HepG2 (cell line): Measurements from ENCODE around the gene MSMB. TPM values are rescaled to one million over a fixed set of nuclear protein-coding genes. Genes with fewer than 3 reads are reported as not detected.
A peak's percentile ranks its signal among the peaks of the same experiment; 100 is the strongest.

Experiments used
- ATAC-seq: fragments of 200-7000 bp; cut with Tn5 transposase; 3 replicates; pipeline ENCODE4 v1.9.1; 2020; ENCODE audit warnings: mild to moderate bottlenecking, moderate library complexity
- BruUV-seq: library from RNA; stranded (reverse); fragments of 400-500 nt; replicated peaks from 2 replicates; lab custom pipeline; 2021; lab: Mats Ljungman, UMichigan
- CTCF ChIA-PET: fragments of 300-600 bp; formaldehyde crosslinking; extraction: SDS; loops from one replicate; lab custom pipeline; 2021; ENCODE audit warnings: low total read pairs, inconsistent platforms, low intra/inter-chr PET ratio; lab: Yijun Ruan, JAX
- POLR2A ChIA-PET: fragments of 350-600 bp; sonication (Branson Sonifier 250); formaldehyde crosslinking; loops from one replicate; lab custom pipeline; 2020; ENCODE audit warnings: antibody characterized with exemption, inconsistent platforms; lab: Yijun Ruan, JAX
- DNase-seq: peaks from one replicate; pipeline ENCODE4 v3.0.0-alpha.2; 2015; ENCODE audit warnings: low spot score
- FAIRE-seq: peaks from 3 replicates; lab custom pipeline; 2011; peaks lifted over from hg19 to GRCh38; lab: Jason Lieb, UNC
- H2AFZ ChIP-seq: one replicate; pipeline ENCODE4 v1.6.1; 2011; ENCODE audit warnings: low read length, inconsistent platforms
- H3K27ac ChIP-seq: fragments of 300-600 bp; 3 replicates; pipeline ENCODE4 v1.8.0; 2011; ENCODE audit warnings: mixed run types, mild to moderate bottlenecking, mixed read lengths, low read length, inconsistent platforms; ENCODE audit not compliant: insufficient read depth; ENCODE audit errors: extremely low read length
- H3K27me3 ChIP-seq, 2 experiments: fragments of 200-600 bp in 1 of 2; 2 replicates in 1 of 2; 3 replicates in 1 of 2; pipeline versions ENCODE4 v1.6.0 to v1.8.0; 2011; ENCODE audit warnings: low read length in 2 of 2, mild to moderate bottlenecking in 2 of 2, moderate library complexity in 2 of 2, inconsistent platforms in 1 of 2; ENCODE audit not compliant: insufficient read depth in 2 of 2, control insufficient read depth in 1 of 2
- H3K36me3 ChIP-seq, 2 experiments: fragments of 200-600 bp in 1 of 2; replicated peaks in 1 of 2; 2 replicates in 1 of 2; 3 replicates in 1 of 2; pipeline versions ENCODE4 v1.5.1 to v1.8.0; 2011; ENCODE audit warnings: low read length in 2 of 2, inconsistent platforms in 1 of 2; ENCODE audit not compliant: insufficient read depth in 2 of 2, control insufficient read depth in 1 of 2
- H3K4me1 ChIP-seq: 2 replicates; pipeline ENCODE4 v1.5.1; 2012; ENCODE audit warnings: low read length, inconsistent platforms; ENCODE audit not compliant: insufficient read depth
- H3K4me2 ChIP-seq: 2 replicates; pipeline ENCODE4 v1.6.0; 2011; ENCODE audit warnings: low read depth, low read length, inconsistent platforms
- H3K4me3 ChIP-seq, 3 experiments: fragments of 200-600 bp in 1 of 3; sonication (generic), shearing (Covaris generic) in 1 of 3; replicated peaks in 1 of 3; 2 replicates each; pipeline ENCODE4 v1.5.1; 2011 to 2016; ENCODE audit warnings: low read length in 3 of 3, inconsistent platforms in 2 of 3, low read depth in 2 of 3, mild to moderate bottlenecking in 2 of 3, control low read depth in 1 of 3, mixed read lengths in 1 of 3; ENCODE audit not compliant: insufficient read depth in 1 of 3
- H3K79me2 ChIP-seq: one replicate; pipeline ENCODE4 v1.6.1; 2011; ENCODE audit warnings: low read length, inconsistent platforms; ENCODE audit not compliant: insufficient read depth
- H3K9ac ChIP-seq: 2 replicates; pipeline ENCODE4 v1.6.0; 2011; ENCODE audit warnings: mild to moderate bottlenecking, low read depth, low read length, inconsistent platforms; ENCODE audit not compliant: insufficient read depth
- H3K9me3 ChIP-seq: 2 replicates; pipeline ENCODE4 v1.5.1; 2012; ENCODE audit warnings: mild to moderate bottlenecking, low read length
- H4K20me1 ChIP-seq: 2 replicates; pipeline ENCODE4 v1.6.0; 2011; ENCODE audit warnings: inconsistent platforms, mild to moderate bottlenecking, low read length, moderate library complexity; ENCODE audit not compliant: insufficient read depth
- NRL ChIP-seq: sonication (generic); formaldehyde crosslinking; IDR thresholded peaks from 2 replicates; pipeline ENCODE4 v1.5.0; 2020; ENCODE audit warnings: missing genetic modification reagents, mild to moderate bottlenecking, moderate library complexity, borderline replicate concordance
- RORA ChIP-seq: sonication (generic); formaldehyde crosslinking; IDR thresholded peaks from 2 replicates; pipeline ENCODE4 v1.5.0; 2020; ENCODE audit warnings: mild to moderate bottlenecking, missing genetic modification reagents, moderate library complexity
- SRSF4 ChIP-seq: fragments of 200-400 bp; formaldehyde crosslinking; IDR thresholded peaks from one replicate; pipeline ENCODE4 v1.6.1; 2018; ENCODE audit warnings: mild to moderate bottlenecking, low read depth, low read length, moderate library complexity; ENCODE audit not compliant: poor library complexity, severe bottlenecking
- ZNF124 ChIP-seq: sonication (generic); formaldehyde crosslinking; IDR thresholded peaks from 2 replicates; pipeline ENCODE4 v1.4.0; 2020; ENCODE audit warnings: missing genetic modification reagents
- ZNF496 ChIP-seq: sonication (generic); formaldehyde crosslinking; IDR thresholded peaks from 2 replicates; pipeline ENCODE4 v1.8.1; 2023; ENCODE audit warnings: mild to moderate bottlenecking, moderate library complexity, missing genetic modification reagents; ENCODE audit not compliant: insufficient replicate concordance
- ZSCAN22 ChIP-seq: sonication (generic); formaldehyde crosslinking; IDR thresholded peaks from 2 replicates; pipeline ENCODE4 v1.4.0; 2020; ENCODE audit warnings: mild to moderate bottlenecking, missing genetic modification reagents
- ZSCAN25 ChIP-seq: sonication (generic); formaldehyde crosslinking; IDR thresholded peaks from 2 replicates; pipeline ENCODE4 v1.8.0; 2022; ENCODE audit warnings: mild to moderate bottlenecking, missing genetic modification reagents
- WGBS: methylation state at CpG from one replicate; pipeline ENCODE4 v1.1.6; 2017; ENCODE audit warnings: low lambda C conversion rate; 5-methylcytosine and 5-hydroxymethylcytosine counted together
- in situ Hi-C: cut with HindIII; loops from 2 replicates; pipeline ENCODE4 v1.10.0; 2017; ENCODE audit warnings: low pct_unique_long_range_greater_than_20kb; ENCODE audit not compliant: extremely low pct_ligation_motif_present
- intact Hi-C: fragments of 100-400 bp; cut with micrococcal nuclease; formaldehyde crosslinking; loops from one replicate; pipeline ENCODE4 v1.10.0; 2022; ENCODE audit not compliant: unreplicated experiment
- polyA plus RNA-seq, 8 experiments: library from polyadenylated mRNA; depleted of rRNA in 3 of 8; stranded (reverse) in 7 of 8; unstranded in 1 of 8; fragments of >200 nt; fragmentation: Illumina TruSeq in 4 of 8; extraction: Trizol in 4 of 8; gene quantifications; 2 replicates each; pipeline versions ENCODE4 v1.2.1 to v1.2.3, GENCODE V29; 2011 to 2016; ENCODE audit warnings: low read depth in 4 of 8, missing spikeins in 1 of 8, mixed read lengths in 1 of 8; ENCODE audit not compliant: insufficient read depth in 1 of 8
- total RNA-seq, 5 experiments: library from RNA; depleted of rRNA; stranded (reverse); fragments of >200 nt; fragmentation: Illumina TruSeq; extraction: Trizol; gene quantifications; 2 replicates each; pipeline ENCODE4 v1.2.3, GENCODE V29; 2016; ENCODE audit warnings: low read depth in 1 of 5
- TF ChIP-seq, protein P1 (sequence below): sonication (generic); IDR thresholded peaks from 2 replicates; pipeline ENCODE4 v1.6.1; 2016; ENCODE audit warnings: low read depth, borderline replicate concordance
- TF ChIP-seq, protein P2 (sequence below): sonication (generic); formaldehyde crosslinking; IDR thresholded peaks from 2 replicates; pipeline ENCODE4 v1.4.0; 2020; ENCODE audit warnings: missing genetic modification reagents
- TF ChIP-seq, protein P3 (sequence below): sonication (generic); formaldehyde crosslinking; IDR thresholded peaks from 2 replicates; pipeline ENCODE4 v1.4.0; 2020; ENCODE audit warnings: low read depth, missing genetic modification reagents
- TF ChIP-seq, protein P4 (sequence below): sonication (generic); formaldehyde crosslinking; IDR thresholded peaks from 2 replicates; pipeline ENCODE4 v1.4.0; 2020; ENCODE audit warnings: missing genetic modification reagents
- TF ChIP-seq, protein P5 (sequence below): sonication (generic); formaldehyde crosslinking; IDR thresholded peaks from 2 replicates; pipeline ENCODE4 v1.5.0; 2020; ENCODE audit warnings: missing genetic modification reagents

Gene MSMB
- total and polyA plus RNA-seq, 2 of the 13 experiments (the other 11 are each of a cell fraction or from before 2014, with no cell fraction given) = 0.84 TPM; not detected in 1

DNA sequence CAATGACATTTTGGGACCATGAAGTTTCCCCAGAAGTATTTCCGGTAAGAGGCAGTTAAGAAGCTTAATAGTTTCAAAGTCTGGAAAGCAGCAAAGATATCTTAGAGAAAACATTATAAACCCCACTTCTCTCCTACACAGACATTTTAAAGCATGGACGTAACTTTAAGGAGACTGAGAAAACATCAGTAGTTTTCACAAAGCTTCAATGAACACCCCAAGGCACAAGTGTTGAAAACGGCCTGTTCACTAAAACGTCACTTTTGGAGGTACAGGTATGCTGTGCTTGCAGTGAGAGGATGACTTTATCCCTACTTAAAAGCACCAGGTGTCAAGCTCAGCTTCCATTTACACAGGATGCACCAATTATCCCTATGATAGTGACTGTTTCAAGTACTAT, 40.7 kb downstream of the MSMB start (continued):
- TF ChIP-seq, protein P1, sequence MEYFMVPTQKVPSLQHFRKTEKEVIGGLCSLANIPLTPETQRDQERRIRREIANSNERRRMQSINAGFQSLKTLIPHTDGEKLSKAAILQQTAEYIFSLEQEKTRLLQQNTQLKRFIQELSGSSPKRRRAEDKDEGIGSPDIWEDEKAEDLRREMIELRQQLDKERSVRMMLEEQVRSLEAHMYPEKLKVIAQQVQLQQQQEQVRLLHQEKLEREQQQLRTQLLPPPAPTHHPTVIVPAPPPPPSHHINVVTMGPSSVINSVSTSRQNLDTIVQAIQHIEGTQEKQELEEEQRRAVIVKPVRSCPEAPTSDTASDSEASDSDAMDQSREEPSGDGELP = no peak
- TF ChIP-seq, protein P2, sequence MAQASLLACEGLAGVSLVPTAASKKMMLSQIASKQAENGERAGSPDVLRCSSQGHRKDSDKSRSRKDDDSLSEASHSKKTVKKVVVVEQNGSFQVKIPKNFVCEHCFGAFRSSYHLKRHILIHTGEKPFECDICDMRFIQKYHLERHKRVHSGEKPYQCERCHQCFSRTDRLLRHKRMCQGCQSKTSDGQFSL (CRISPR knock-in tag) = no peak

DNA sequence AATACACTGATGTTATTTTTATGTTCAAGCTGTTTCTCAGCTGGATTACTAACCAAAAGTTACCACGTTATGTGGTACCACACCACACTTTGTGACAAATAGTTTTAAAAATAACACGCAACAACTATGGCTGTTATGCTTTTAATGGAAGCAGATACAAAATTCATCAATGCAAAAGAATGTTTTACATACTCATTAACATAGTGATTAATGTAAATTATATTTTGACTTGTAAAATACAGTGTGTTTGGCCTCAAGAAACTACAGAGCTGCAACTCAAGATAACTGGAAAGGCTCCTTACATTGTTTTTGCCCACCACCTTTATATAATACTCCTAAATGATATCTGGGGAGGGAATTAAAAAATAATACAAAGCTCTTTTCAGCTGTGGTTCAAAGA, 41.1 kb downstream of the MSMB start:
- intact Hi-C loops = no loop called here
- Histone ChIP-seq H4K20me1 (peaks cover 31% of the 10 kb centered on the region), H3K4me1 (peaks cover 84% of the 10 kb centered on the region), H3K9me3 (no peaks in the 10 kb centered on the region), H2AFZ (no peak overlapping the region), H3K27ac (no peak overlapping the region), H3K4me2 (no peak overlapping the region), H3K9ac (no peak overlapping the region), H3K79me2 (peaks cover 24% of the 10 kb centered on the region), H3K27me3 (no peaks in the 10 kb centered on the region), H3K4me3 (no peak overlapping the region), H3K36me3 (peaks cover 12 to 73% of the 10 kb centered on the region in 2 experiments)
- ATAC-seq (no peak), FAIRE-seq (no peak), DNase-seq (no peak)
- WGBS = 98% methylated on average over 2 of the region's 2 CpGs
- TSS peak; percentile 17 for BruUV-seq
- ChIA-PET POLR2A (interaction anchor here (1.6 to 10.6 kb wide), 3 partner anchors 16 to 26 kb away, joined by 8 to 147 read pairs (median 10); partner anchors contain the start of gene NCOA4), CTCF (no interaction called here)
- in situ Hi-C loops = no loop called here
- TF ChIP-seq ZSCAN25 (no peak), ZNF496 (CRISPR knock-in tag) (no peak), ZSCAN22 (CRISPR knock-in tag) (no peak), NRL (CRISPR knock-in tag) (no peak), SRSF4 (no peak), RORA (no peak), ZNF124 (CRISPR knock-in tag) (no peak)
- TF ChIP-seq, protein P3, sequence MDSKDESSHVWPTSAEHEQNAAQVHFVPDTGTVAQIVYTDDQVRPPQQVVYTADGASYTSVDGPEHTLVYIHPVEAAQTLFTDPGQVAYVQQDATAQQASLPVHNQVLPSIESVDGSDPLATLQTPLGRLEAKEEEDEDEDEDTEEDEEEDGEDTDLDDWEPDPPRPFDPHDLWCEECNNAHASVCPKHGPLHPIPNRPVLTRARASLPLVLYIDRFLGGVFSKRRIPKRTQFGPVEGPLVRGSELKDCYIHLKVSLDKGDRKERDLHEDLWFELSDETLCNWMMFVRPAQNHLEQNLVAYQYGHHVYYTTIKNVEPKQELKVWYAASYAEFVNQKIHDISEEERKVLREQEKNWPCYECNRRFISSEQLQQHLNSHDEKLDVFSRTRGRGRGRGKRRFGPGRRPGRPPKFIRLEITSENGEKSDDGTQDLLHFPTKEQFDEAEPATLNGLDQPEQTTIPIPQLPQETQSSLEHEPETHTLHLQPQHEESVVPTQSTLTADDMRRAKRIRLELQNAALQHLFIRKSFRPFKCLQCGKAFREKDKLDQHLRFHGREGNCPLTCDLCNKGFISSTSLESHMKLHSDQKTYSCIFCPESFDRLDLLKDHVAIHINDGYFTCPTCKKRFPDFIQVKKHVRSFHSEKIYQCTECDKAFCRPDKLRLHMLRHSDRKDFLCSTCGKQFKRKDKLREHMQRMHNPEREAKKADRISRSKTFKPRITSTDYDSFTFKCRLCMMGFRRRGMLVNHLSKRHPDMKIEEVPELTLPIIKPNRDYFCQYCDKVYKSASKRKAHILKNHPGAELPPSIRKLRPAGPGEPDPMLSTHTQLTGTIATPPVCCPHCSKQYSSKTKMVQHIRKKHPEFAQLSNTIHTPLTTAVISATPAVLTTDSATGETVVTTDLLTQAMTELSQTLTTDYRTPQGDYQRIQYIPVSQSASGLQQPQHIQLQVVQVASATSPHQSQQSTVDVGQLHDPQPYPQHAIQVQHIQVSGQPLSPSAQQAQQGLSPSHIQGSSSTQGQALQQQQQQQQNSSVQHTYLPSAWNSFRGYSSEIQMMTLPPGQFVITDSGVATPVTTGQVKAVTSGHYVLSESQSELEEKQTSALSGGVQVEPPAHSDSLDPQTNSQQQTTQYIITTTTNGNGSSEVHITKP (CRISPR knock-in tag) = no peak
- TF ChIP-seq, protein P4, sequence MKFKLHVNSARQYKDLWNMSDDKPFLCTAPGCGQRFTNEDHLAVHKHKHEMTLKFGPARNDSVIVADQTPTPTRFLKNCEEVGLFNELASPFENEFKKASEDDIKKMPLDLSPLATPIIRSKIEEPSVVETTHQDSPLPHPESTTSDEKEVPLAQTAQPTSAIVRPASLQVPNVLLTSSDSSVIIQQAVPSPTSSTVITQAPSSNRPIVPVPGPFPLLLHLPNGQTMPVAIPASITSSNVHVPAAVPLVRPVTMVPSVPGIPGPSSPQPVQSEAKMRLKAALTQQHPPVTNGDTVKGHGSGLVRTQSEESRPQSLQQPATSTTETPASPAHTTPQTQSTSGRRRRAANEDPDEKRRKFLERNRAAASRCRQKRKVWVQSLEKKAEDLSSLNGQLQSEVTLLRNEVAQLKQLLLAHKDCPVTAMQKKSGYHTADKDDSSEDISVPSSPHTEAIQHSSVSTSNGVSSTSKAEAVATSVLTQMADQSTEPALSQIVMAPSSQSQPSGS (CRISPR knock-in tag) = no peak
- TF ChIP-seq, protein P5, sequence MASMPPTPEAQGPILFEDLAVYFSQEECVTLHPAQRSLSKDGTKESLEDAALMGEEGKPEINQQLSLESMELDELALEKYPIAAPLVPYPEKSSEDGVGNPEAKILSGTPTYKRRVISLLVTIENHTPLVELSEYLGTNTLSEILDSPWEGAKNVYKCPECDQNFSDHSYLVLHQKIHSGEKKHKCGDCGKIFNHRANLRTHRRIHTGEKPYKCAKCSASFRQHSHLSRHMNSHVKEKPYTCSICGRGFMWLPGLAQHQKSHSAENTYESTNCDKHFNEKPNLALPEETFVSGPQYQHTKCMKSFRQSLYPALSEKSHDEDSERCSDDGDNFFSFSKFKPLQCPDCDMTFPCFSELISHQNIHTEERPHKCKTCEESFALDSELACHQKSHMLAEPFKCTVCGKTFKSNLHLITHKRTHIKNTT = no peak
